ENCODE measurements around the gene IFNK.
"Not testable (repeated sequence)": the region's sequence is repeated elsewhere in the genome, so short reads cannot be mapped to it uniquely, and the experiment has no call there.

Gene IFNK

GRCh38 chr9:27524236-27524635 is at the start of gene IFNK:
TSS of gene IFNK (plus strand) at chr9:27524290. CDS start at chr9:27524337, 47 bp downstream.
- no peak for DNase-seq

- DNase-seq = no peak
Measured at GRCh38 chr9:27474305-27474704, 49.8 kb upstream of the IFNK start.

GRCh38 chr9:27475057-27475595 is 49.0 kb upstream of the IFNK start:
- no peak for DNase-seq

GRCh38 chr9:27476870-27477515 is 47.1 kb upstream of the IFNK start:
- no peak for DNase-seq

GRCh38 chr9:27478322-27478721 is 45.8 kb upstream of the IFNK start:
- no peak for DNase-seq

GRCh38 chr9:27482709-27483108 is 41.4 kb upstream of the IFNK start:
- DNase-seq = no peak

GRCh38 chr9:27483576-27483975 is 40.5 kb upstream of the IFNK start:
- no peak for DNase-seq

- no peak for DNase-seq
Measured at GRCh38 chr9:27485158-27485557, 38.9 kb upstream of the IFNK start.

- no peak for DNase-seq
Measured at GRCh38 chr9:27487128-27487640, 36.9 kb upstream of the IFNK start.

- no peak for DNase-seq
Measured at GRCh38 chr9:27487927-27488326, 36.2 kb upstream of the IFNK start.

GRCh38 chr9:27489087-27489876 is 34.8 kb upstream of the IFNK start:
- no peak for DNase-seq

GRCh38 chr9:27491154-27491553 is 32.9 kb upstream of the IFNK start:
- no peak for DNase-seq

- DNase-seq = no peak
Measured at GRCh38 chr9:27495480-27496134, 28.5 kb upstream of the IFNK start.

- no peak for DNase-seq
Measured at GRCh38 chr9:27496135-27496504, 28.0 kb upstream of the IFNK start.

GRCh38 chr9:27497883-27498417 is 26.1 kb upstream of the IFNK start:
- no peak for DNase-seq

- no peak for DNase-seq
Measured at GRCh38 chr9:27499451-27499850, 24.6 kb upstream of the IFNK start.

GRCh38 chr9:27500902-27501301 is 23.2 kb upstream of the IFNK start:
- DNase-seq = not testable (repeated sequence)

- DNase-seq = no peak
Measured at GRCh38 chr9:27503623-27504022, 20.5 kb upstream of the IFNK start.

GRCh38 chr9:27504259-27504658 is 19.8 kb upstream of the IFNK start:
- no peak for DNase-seq

- no peak for DNase-seq
Measured at GRCh38 chr9:27505744-27506161, 18.3 kb upstream of the IFNK start.

- no peak for DNase-seq
Measured at GRCh38 chr9:27506981-27507380, 17.1 kb upstream of the IFNK start.

GRCh38 chr9:27510780-27511179 is 13.3 kb upstream of the IFNK start:
- DNase-seq = no peak

- no peak for DNase-seq
Measured at GRCh38 chr9:27511771-27512170, 12.3 kb upstream of the IFNK start.

Measured in activated CD4-positive, alpha-beta T cell treated with anti-CD3 and anti-CD28 coated beads for 1 hour (primary cell).